Upper lobe of right lung (tissue), 1 donor: ENCODE measurements around the gene CPED1. TPM values are rescaled to one million over a fixed set of nuclear protein-coding genes. Genes with fewer than 3 reads are reported as not detected.

Experiments
- ATAC-seq: fragments of 200-7000 bp; cut with Tn5 transposase; one replicate; pipeline ENCODE4 v1.9.1; 2020; ENCODE audit warnings: mild to moderate bottlenecking, moderate library complexity
- DNase-seq: peaks from one replicate; pipeline ENCODE4 v3.0.0-alpha.2; 2020
- H3K27ac ChIP-seq: fragments of 200-600 bp; one replicate; pipeline ENCODE4 v1.8.0; 2022
- H3K27me3 ChIP-seq: fragments of 200-600 bp; one replicate; pipeline ENCODE4 v1.8.0; 2022; ENCODE audit warnings: mild to moderate bottlenecking
- H3K36me3 ChIP-seq: fragments of 200-600 bp; one replicate; pipeline ENCODE4 v1.8.0; 2022
- H3K4me1 ChIP-seq: fragments of 200-600 bp; one replicate; pipeline ENCODE4 v1.8.0; 2022
- H3K4me3 ChIP-seq: fragments of 200-600 bp; one replicate; pipeline ENCODE4 v1.8.0; 2022; ENCODE audit warnings: mild to moderate bottlenecking
- H3K9me3 ChIP-seq: fragments of 200-600 bp; one replicate; pipeline ENCODE4 v1.8.0; 2022
- CTCF ChIP-seq: fragments of 200-600 bp; IDR thresholded peaks from one replicate; pipeline ENCODE4 v1.8.0; 2022; ENCODE audit warnings: antibody characterized with exemption
- intact Hi-C: fragments of 100-400 bp; cut with DNase I; formaldehyde crosslinking; loops from one replicate; pipeline ENCODE4 v1.11.0; 2022
- total RNA-seq: library from RNA; stranded (reverse); fragmentation: NEBNext Ultra II Directional; extraction: Animal tissue kit (Norgen Biotek cat#: 25700); gene quantifications from one replicate; pipeline ENCODE4 v1.2.1, GENCODE V29; 2021
- donor health status: DM: no; HTN: yes; CAD: no; lungs with severe emphysema.

CPED1 gene
- total RNA-seq, 1 donor from 2014 or later: 39.2 TPM

GRCh38 chr7:121187222-121187621 is 198.7 kb downstream of the CPED1 start:
- no peaks in the 10 kb centered on the region for H3K36me3 ChIP-seq
- DNase-seq (no peak), ATAC-seq (no peak)
- no peak overlapping the region for H3K4me3 ChIP-seq
- no peak overlapping the region for H3K27ac ChIP-seq
- no peaks in the 10 kb centered on the region for H3K9me3 ChIP-seq
- TF ChIP-seq CTCF: no peak
- H3K27me3 ChIP-seq: no peaks in the 10 kb centered on the region
- intact Hi-C loops: no loop called here
- H3K4me1 ChIP-seq: no peaks in the 10 kb centered on the region

GRCh38 chr7:121187676-121188075 is 199.2 kb downstream of the CPED1 start:
- intact Hi-C loops: no loop called here
- no peaks in the 10 kb centered on the region for H3K9me3 ChIP-seq
- no peak for TF ChIP-seq CTCF
- DNase-seq: no peak
- no peaks in the 10 kb centered on the region for H3K36me3 ChIP-seq
- H3K27me3 ChIP-seq: no peaks in the 10 kb centered on the region
- ATAC-seq: no peak
- no peaks in the 10 kb centered on the region for H3K4me1 ChIP-seq
- no peak overlapping the region for H3K27ac ChIP-seq
- H3K4me3 ChIP-seq: no peak overlapping the region

- no peak overlapping the region for H3K27ac ChIP-seq
- H3K4me3 ChIP-seq: no peak overlapping the region
- ATAC-seq (no peak), DNase-seq (no peak)
- intact Hi-C loops: no loop called here
- no peaks in the 10 kb centered on the region for H3K4me1 ChIP-seq
- H3K36me3 ChIP-seq: no peaks in the 10 kb centered on the region
- no peaks in the 10 kb centered on the region for H3K27me3 ChIP-seq
- TF ChIP-seq CTCF: no peak
- no peaks in the 10 kb centered on the region for H3K9me3 ChIP-seq
These were observed 204.3 kb downstream of the CPED1 start for GRCh38 chr7:121192834-121193233.

- intact Hi-C loops: no loop called here
- Histone ChIP-seq H3K9me3 (no peaks in the 10 kb centered on the region), H3K36me3 (no peaks in the 10 kb centered on the region), H3K27me3 (no peaks in the 10 kb centered on the region), H3K4me1 (no peaks in the 10 kb centered on the region), H3K4me3 (no peak overlapping the region), H3K27ac (no peak overlapping the region)
- ATAC-seq (no peak), DNase-seq (no peak)
- TF ChIP-seq CTCF: no peak
These were observed 206.5 kb downstream of the CPED1 start for GRCh38 chr7:121195010-121195409.

- no peak overlapping the region for H3K4me3 ChIP-seq
- TF ChIP-seq CTCF: no peak
- no peaks in the 10 kb centered on the region for H3K27me3 ChIP-seq
- H3K27ac ChIP-seq: no peak overlapping the region
- H3K4me1 ChIP-seq: no peaks in the 10 kb centered on the region
- H3K9me3 ChIP-seq: no peaks in the 10 kb centered on the region
- no peak for DNase-seq
- intact Hi-C loops: no loop called here
- H3K36me3 ChIP-seq: no peaks in the 10 kb centered on the region
- no peak for ATAC-seq
These were observed 207.4 kb downstream of the CPED1 start for GRCh38 chr7:121195874-121196273.

- DNase-seq: no peak
- TF ChIP-seq CTCF: no peak
- Histone ChIP-seq H3K4me1 (no peaks in the 10 kb centered on the region), H3K27ac (no peak overlapping the region), H3K9me3 (no peaks in the 10 kb centered on the region), H3K27me3 (no peaks in the 10 kb centered on the region), H3K36me3 (no peaks in the 10 kb centered on the region), H3K4me3 (no peak overlapping the region)
- ATAC-seq: no peak
- intact Hi-C loops: no loop called here
These were observed 207.8 kb downstream of the CPED1 start for GRCh38 chr7:121196286-121196685.
